Activated CD4-positive, alpha-beta T cell treated with anti-CD3 and anti-CD28 coated beads for 36 hours (primary cell): ENCODE measurements around the gene GP1BA. TPM values are rescaled to one million over a fixed set of nuclear protein-coding genes. Genes with fewer than 3 reads are reported as not detected.

Experiments
- ATAC-seq: fragments of 200-7000 bp; cut with Tn5 transposase; one replicate; pipeline ENCODE4 v1.10.0; 2021; ENCODE audit warnings: mild to moderate bottlenecking, moderate library complexity
- CTCF ChIA-PET: fragments of 350-600 bp; sonication (Branson Sonifier 250); formaldehyde crosslinking; loops from one replicate; lab custom pipeline; 2021; ENCODE audit warnings: antibody characterized with exemption; lab: Charles Lee
- POLR2A ChIA-PET: fragments of 350-600 bp; sonication (Branson Sonifier 250); formaldehyde crosslinking; loops from one replicate; lab custom pipeline; 2021; ENCODE audit warnings: antibody characterized with exemption, inconsistent platforms; lab: Charles Lee
- DNase-seq: peaks from one replicate; pipeline ENCODE4 v3.0.0-alpha.2; 2020
- H3K27ac Mint-ChIP-seq: one replicate; pipeline ENCODE4 v1.8.0; 2021; ENCODE audit warnings: mixed read lengths
- H3K27me3 Mint-ChIP-seq: one replicate; pipeline ENCODE4 v1.8.0; 2021; ENCODE audit warnings: mixed read lengths
- H3K36me3 Mint-ChIP-seq: one replicate; pipeline ENCODE4 v1.8.0; 2021; ENCODE audit warnings: low read depth, mixed read lengths
- H3K4me1 Mint-ChIP-seq: one replicate; pipeline ENCODE4 v1.8.0; 2021; ENCODE audit warnings: mixed read lengths
- H3K4me3 Mint-ChIP-seq: one replicate; pipeline ENCODE4 v1.8.0; 2021; ENCODE audit warnings: mild to moderate bottlenecking, moderate library complexity, mixed read lengths
- H3K9me3 Mint-ChIP-seq: one replicate; pipeline ENCODE4 v1.8.0; 2021; ENCODE audit warnings: low read depth, mixed read lengths
- intact Hi-C, 2 experiments: fragments of 100-400 bp; cut with DNase I in 1 of 2; cut with micrococcal nuclease in 1 of 2; formaldehyde crosslinking; loops; one replicate each; pipeline versions ENCODE4 v1.14.2 to v1.15.1; 2022 to 2024; cut with DNase I, micrococcal nuclease
- total RNA-seq, 2 experiments: library from RNA; stranded (reverse); gene quantifications; one replicate each; pipeline ENCODE4 v1.2.3, GENCODE V29; 2021

The GP1BA gene
- total RNA-seq, 2 experiments from 2014 or later, result not detected

GRCh38 chr17:4938069-4938491, 6.0 kb downstream of the GP1BA start:
- H3K9me3 Mint-ChIP-seq, result no peaks in the 10 kb centered on the region
- DNase-seq (no peak), ATAC-seq (no peak)
- H3K27ac Mint-ChIP-seq, result no peak overlapping the region
- H3K36me3 Mint-ChIP-seq, result peaks cover 60% of the 10 kb centered on the region
- peaks cover 47% of the 10 kb centered on the region for H3K4me1 Mint-ChIP-seq
- peak overlapping the region; percentile 99 for H3K4me3 Mint-ChIP-seq
- ChIA-PET CTCF (interaction anchor here (1.4 kb wide), 1 partner anchor 14 kb away, joined by 5 read pairs; no protein-coding TSS in a partner anchor), POLR2A (no interaction called here)
- H3K27me3 Mint-ChIP-seq, result no peaks in the 10 kb centered on the region
- intact Hi-C loops, result no loop called here

GRCh38 chr17:4938688-4939545, 6.8 kb downstream of the GP1BA start:
- ATAC-seq, result no peak
- peak overlapping the region; percentile 99 for H3K4me3 Mint-ChIP-seq
- H3K9me3 Mint-ChIP-seq, result no peaks in the 10 kb centered on the region
- no peaks in the 10 kb centered on the region for H3K27me3 Mint-ChIP-seq
- H3K4me1 Mint-ChIP-seq, result peaks cover 51% of the 10 kb centered on the region
- DNase-seq, result no peak
- ChIA-PET POLR2A (interaction anchor here (1.6 to 1.8 kb wide), 4 partner anchors 13 to 140 kb away, joined by 6 to 16 read pairs (median 6); partner anchors contain the start of genes ENO3, SPAG7 and ZFP3), CTCF (interaction anchor here (0.7 to 3.0 kb wide), 9 partner anchors 8 to 124 kb away, joined by 3 to 13 read pairs (median 5); partner anchors contain the start of genes SLC52A1 and SPAG7)
- H3K36me3 Mint-ChIP-seq, result peaks cover 62% of the 10 kb centered on the region
- peak overlapping the region; percentile 97 for H3K27ac Mint-ChIP-seq
- intact Hi-C loops, result no loop called here

GRCh38 chr17:4939546-4939795, 7.4 kb downstream of the GP1BA start:
- ChIA-PET POLR2A (interaction anchor here (0.7 to 1.8 kb wide), 13 partner anchors 9 to 480 kb away, joined by 3 to 16 read pairs (median 6); partner anchors contain the start of genes ARRB2, C17orf107, ENO3 and INCA1), CTCF (interaction anchor here (0.7 to 3.0 kb wide), 16 partner anchors 8 to 149 kb away, joined by 3 to 13 read pairs (median 4); partner anchors contain the start of genes C17orf107, CHRNE, INCA1 and KIF1C)
- intact Hi-C loops, result no loop called here
- DNase-seq (no peak), ATAC-seq (no peak)
- Mint-ChIP-seq H3K9me3 (no peaks in the 10 kb centered on the region), H3K4me3 (peak overlapping the region; percentile 99), H3K27me3 (no peaks in the 10 kb centered on the region), H3K27ac (peak overlapping the region; percentile 97), H3K4me1 (peaks cover 51% of the 10 kb centered on the region), H3K36me3 (peaks cover 67% of the 10 kb centered on the region)

GRCh38 chr17:4939796-4940554, 7.9 kb downstream of the GP1BA start, which contains the start of the genes RNF167 and SLC25A11:
TSS of gene RNF167 (plus strand) at chr17:4940268. CDS start at chr17:4940910, 642 bp downstream.
TSS of gene SLC25A11 (minus strand) at chr17:4940046. CDS start at chr17:4939910, 136 bp downstream.
- Mint-ChIP-seq H3K36me3 (peaks cover 71% of the 10 kb centered on the region), H3K27me3 (no peaks in the 10 kb centered on the region), H3K27ac (peak within 1 kb of the TSS; percentile 97), H3K4me3 (peak within 1 kb of the TSS; percentile 99), H3K4me1 (peaks cover 53% of the 10 kb centered on the region), H3K9me3 (no peaks in the 10 kb centered on the region)
- ATAC-seq (peak; percentile 83), DNase-seq (peak; percentile 98)
- ChIA-PET POLR2A (interaction anchor here (0.7 to 1.8 kb wide), 14 partner anchors 9 to 480 kb away, joined by 3 to 16 read pairs (median 6); partner anchors contain the start of genes ARRB2, C17orf107, ENO3 and INCA1), CTCF (interaction anchor here (0.7 to 3.0 kb wide), 15 partner anchors 14 to 499 kb away, joined by 3 to 13 read pairs (median 4); partner anchors contain the start of genes C17orf107, C1QBP, CHRNE and INCA1)
- intact Hi-C loops, result loop anchor here (1.0 to 10.0 kb wide), 23 partner anchors 8 to 1218 kb away; partner anchors contain the start of genes INCA1 (in 2 of the 2), KIF1C (in 2 of the 2), PFN1 (in 2 of the 2) and SPAG7 (in 2 of the 2)

GRCh38 chr17:4940555-4941318, 8.7 kb downstream of the GP1BA start:
- ATAC-seq, result no peak
- Mint-ChIP-seq H3K4me3 (peak overlapping the region; percentile 99), H3K36me3 (peaks cover 79% of the 10 kb centered on the region), H3K9me3 (no peaks in the 10 kb centered on the region), H3K27ac (peak overlapping the region; percentile 97), H3K4me1 (peaks cover 61% of the 10 kb centered on the region), H3K27me3 (no peaks in the 10 kb centered on the region)
- DNase-seq, result peak; percentile 69
- POLR2A ChIA-PET, result interaction anchor here (1.0 to 1.8 kb wide), 12 partner anchors 8 to 479 kb away, joined by 3 to 16 read pairs (median 6); partner anchors contain the start of genes C17orf107, ENO3, INCA1 and KIF1C
- intact Hi-C loops, result loop anchor here (1.0 to 10.0 kb wide), 23 partner anchors 8 to 1218 kb away; partner anchors contain the start of genes INCA1 (in 2 of the 2), KIF1C (in 2 of the 2), PFN1 (in 2 of the 2) and SPAG7 (in 2 of the 2)
- CTCF ChIA-PET, result interaction anchor here (0.8 to 3.0 kb wide), 9 partner anchors 27 to 498 kb away, joined by 3 to 13 read pairs (median 4); partner anchors contain the start of genes C17orf107, C1QBP, CHRNE and SLC52A1

GRCh38 chr17:4941319-4941610, 9.2 kb downstream of the GP1BA start:
- intact Hi-C loops, result loop anchor here (2.0 to 10.0 kb wide), 11 partner anchors 26 to 1219 kb away; partner anchors contain the start of genes ANKFY1 (in 1 of the 2), ATP2A3 (in 1 of the 2), CYB5D2 (in 1 of the 2) and GGT6 (in 1 of the 2)
- H3K27ac Mint-ChIP-seq, result peak overlapping the region; percentile 97
- peaks cover 80% of the 10 kb centered on the region for H3K36me3 Mint-ChIP-seq
- no peaks in the 10 kb centered on the region for H3K9me3 Mint-ChIP-seq
- DNase-seq (no peak), ATAC-seq (no peak)
- ChIA-PET POLR2A (no interaction called here), CTCF (interaction anchor here (0.8 to 3.0 kb wide), 2 partner anchors 26 to 72 kb away, joined by 4 to 13 read pairs; partner anchors contain the start of gene SPAG7)
- H3K4me3 Mint-ChIP-seq, result peak overlapping the region; percentile 99
- no peaks in the 10 kb centered on the region for H3K27me3 Mint-ChIP-seq
- peaks cover 61% of the 10 kb centered on the region for H3K4me1 Mint-ChIP-seq

GRCh38 chr17:4942760-4943508, 10.9 kb downstream of the GP1BA start:
- intact Hi-C loops, result loop anchor here (5.0 to 10.0 kb wide), 7 partner anchors 36 to 1221 kb away; partner anchors contain the start of genes ANKFY1 (in 1 of the 2), ATP2A3 (in 1 of the 2), GGT6 (in 1 of the 2) and HASPIN (in 1 of the 2)
- POLR2A ChIA-PET, result interaction anchor here (9.2 kb wide), 1 partner anchor 25 kb away, joined by 80 read pairs; the partner anchor contains the start of gene SPAG7
- peak overlapping the region; percentile 99 for H3K4me3 Mint-ChIP-seq
- no peak for DNase-seq
- H3K36me3 Mint-ChIP-seq, result peaks cover 87% of the 10 kb centered on the region
- no peaks in the 10 kb centered on the region for H3K9me3 Mint-ChIP-seq
- no peaks in the 10 kb centered on the region for H3K27me3 Mint-ChIP-seq
- CTCF ChIA-PET, result interaction anchor here (0.8 kb wide), 1 partner anchor 34 kb away, joined by 3 read pairs; no protein-coding TSS in a partner anchor
- peaks cover 58% of the 10 kb centered on the region for H3K4me1 Mint-ChIP-seq
- ATAC-seq, result no peak
- peak overlapping the region; percentile 97 for H3K27ac Mint-ChIP-seq

GRCh38 chr17:4944163-4944553, 12.1 kb downstream of the GP1BA start:
- H3K27me3 Mint-ChIP-seq, result no peaks in the 10 kb centered on the region
- ATAC-seq (peak; percentile 23), DNase-seq (peak; percentile 76)
- POLR2A ChIA-PET, result interaction anchor here (0.6 to 9.2 kb wide), 2 partner anchors 24 to 234 kb away, joined by 3 to 80 read pairs; partner anchors contain the start of genes ARRB2 and SPAG7
- H3K4me3 Mint-ChIP-seq, result peak overlapping the region; percentile 99
- intact Hi-C loops, result loop anchor here (5.0 to 10.0 kb wide), 7 partner anchors 37 to 1222 kb away; partner anchors contain the start of genes ANKFY1 (in 1 of the 2), ATP2A3 (in 1 of the 2), GGT6 (in 1 of the 2) and HASPIN (in 1 of the 2)
- H3K27ac Mint-ChIP-seq, result peak overlapping the region; percentile 86
- H3K36me3 Mint-ChIP-seq, result peaks cover 79% of the 10 kb centered on the region
- no peaks in the 10 kb centered on the region for H3K9me3 Mint-ChIP-seq
- CTCF ChIA-PET, result interaction anchor here (0.5 to 0.7 kb wide), 2 partner anchors 154 to 588 kb away, joined by 3 to 4 read pairs; no protein-coding TSS in a partner anchor
- H3K4me1 Mint-ChIP-seq, result peaks cover 47% of the 10 kb centered on the region
